HG03103 (cell line): ENCODE results near the gene SIX5.

Source experiments
- ATAC-seq: cut with Tn5 transposase; IDR thresholded peaks from one replicate; pipeline ENCODE4 v1.9.1; 2021; ENCODE audit warnings: low read depth; ENCODE audit not compliant: unreplicated experiment

SIX5 gene

GRCh38 chr19:45793178-45793564 lies 24.1 kb upstream of the SIX5 start:
- ATAC-seq: no peak

- ATAC-seq: peak; percentile 95
These were observed 23.6 kb upstream of the SIX5 start, which contains the start of gene DMWD for GRCh38 chr19:45792470-45793177. Gene DMWD (minus strand): TSS chr19:45792845. CDS start chr19:45792756, 89 bp downstream.

- peak; percentile 8 for ATAC-seq
These were observed 22.9 kb upstream of the SIX5 start for GRCh38 chr19:45791744-45792469.

GRCh38 chr19:45790942-45791341 lies 21.9 kb upstream of the SIX5 start:
- no peak for ATAC-seq

- no peak for ATAC-seq
These were observed 20.2 kb upstream of the SIX5 start for GRCh38 chr19:45789035-45789786.

GRCh38 chr19:45786533-45786894 lies 17.5 kb upstream of the SIX5 start:
- ATAC-seq: no peak

- no peak for ATAC-seq
These were observed 16.9 kb upstream of the SIX5 start for GRCh38 chr19:45785781-45786532.

DNA sequence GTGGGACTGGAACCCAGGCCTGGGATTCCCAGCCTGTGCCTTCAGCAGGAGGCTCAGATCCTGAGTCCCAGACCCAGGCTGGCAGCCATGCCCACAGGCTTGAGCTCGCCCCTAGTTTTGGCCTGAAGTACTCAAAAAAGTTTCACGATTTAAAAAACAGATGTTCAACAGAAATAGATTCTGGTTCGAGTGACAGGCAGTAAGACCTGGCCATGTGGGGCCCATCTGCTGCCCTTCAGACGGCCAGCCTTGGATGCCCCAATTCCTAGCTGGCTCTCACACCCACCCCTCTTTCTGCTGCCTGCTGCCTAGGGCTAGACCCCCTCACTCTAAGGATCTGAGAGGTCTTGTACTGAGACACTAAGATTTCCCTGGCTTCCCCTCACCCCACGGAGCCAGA lies 16.0 kb upstream of the SIX5 start:
- ATAC-seq: no peak

DNA sequence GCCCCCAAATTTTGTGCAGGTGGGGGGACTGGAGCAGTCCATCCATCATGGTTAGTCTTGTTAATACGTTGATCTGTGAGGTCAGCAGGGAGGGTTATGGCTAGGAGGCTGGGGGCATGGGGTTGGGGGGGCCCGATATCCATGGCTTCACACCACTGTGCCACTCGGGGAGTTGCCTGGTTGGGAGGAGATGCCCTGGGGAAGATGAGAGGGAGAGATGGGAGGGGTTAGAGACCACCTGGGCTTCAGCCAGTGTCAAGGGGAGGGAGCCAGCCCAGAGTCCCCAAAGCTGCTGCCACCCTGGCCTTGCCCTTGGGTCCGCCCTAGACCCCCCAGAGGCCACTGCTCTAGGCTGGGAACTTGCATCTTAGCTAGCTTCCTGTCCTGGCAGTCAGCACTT lies 15.0 kb upstream of the SIX5 start:
- no peak for ATAC-seq

GRCh38 chr19:45782820-45783785 lies 14.1 kb upstream of the SIX5 start:
- ATAC-seq: no peak

DNA sequence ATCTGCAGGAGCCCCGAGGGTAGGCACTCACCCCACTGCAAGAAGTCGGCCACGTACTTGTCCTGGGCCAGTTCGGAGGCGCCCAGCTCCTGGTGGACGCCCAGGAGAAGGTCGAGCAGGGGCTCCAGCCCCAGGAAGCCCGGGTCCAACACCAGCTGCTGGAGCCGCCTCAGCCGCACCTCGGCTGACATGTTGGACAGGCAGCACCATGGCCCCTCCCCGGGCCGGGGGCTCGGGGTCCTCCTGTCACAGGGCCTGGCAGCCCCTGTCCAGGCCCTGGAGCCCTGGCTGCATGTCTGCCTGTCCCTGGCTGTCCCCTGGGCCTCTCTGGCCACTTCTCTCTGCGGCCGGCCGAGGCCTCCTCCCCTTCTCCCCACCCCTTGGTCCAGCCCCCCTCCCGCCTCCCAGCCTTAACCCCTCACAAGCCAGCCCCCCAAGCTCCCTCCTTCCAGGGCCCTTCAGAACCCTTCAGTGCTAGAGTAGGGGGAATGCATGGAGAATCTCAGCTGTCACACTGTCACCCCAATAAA lies 13.2 kb upstream of the SIX5 start, which contains the start of gene DMPK:
TSS of gene DMPK (minus strand) at position 329 of the 530 bp plus-strand sequence. CDS start at position 191, 138 bp downstream.
- no peak for ATAC-seq

DNA sequence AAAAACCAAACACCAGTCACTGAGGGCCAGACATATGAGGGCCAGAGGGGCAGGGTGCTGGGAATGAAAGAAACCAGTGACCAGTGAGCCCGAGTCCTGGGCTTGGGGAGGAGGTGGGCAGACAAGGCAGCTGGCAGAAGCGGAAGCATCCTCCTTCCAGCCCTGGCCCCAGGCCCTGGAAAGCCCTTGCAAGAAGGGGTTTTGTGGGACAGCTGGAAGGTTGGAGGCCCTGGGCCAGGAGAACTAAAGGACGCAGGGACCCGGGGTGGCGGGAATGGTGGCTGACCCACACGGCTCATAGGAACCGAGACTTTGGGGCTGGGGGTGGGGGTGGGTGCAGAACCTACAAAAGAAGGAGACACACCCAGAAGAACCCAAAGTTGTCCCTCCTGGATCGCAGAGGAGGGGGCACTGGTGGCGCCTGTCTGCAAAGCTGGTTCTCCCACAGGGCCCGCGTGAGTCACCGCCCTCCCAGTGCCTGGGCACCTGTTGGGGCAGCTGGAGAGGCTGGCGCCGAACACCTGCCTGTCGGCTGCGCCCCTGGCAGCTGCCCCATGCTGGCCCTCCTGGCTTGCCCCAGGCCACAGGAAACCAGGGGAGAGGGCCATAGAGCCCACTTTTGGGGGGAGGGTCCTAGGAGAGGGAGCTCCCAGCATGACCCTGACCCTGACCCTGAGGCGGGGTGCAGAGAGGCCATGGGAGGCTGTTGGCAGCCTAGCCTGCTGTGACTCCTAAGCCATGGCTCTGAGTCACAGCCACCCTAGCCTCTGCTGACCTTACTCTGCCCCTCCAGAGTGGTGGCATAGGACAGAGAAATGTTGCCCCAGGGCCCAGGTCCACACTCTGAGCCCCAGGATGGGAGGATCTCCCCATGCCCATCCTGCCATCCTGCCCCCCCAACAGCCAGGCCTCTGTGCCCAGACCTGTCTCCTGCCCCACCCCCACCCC lies 12.4 kb upstream of the SIX5 start:
- ATAC-seq: no peak

DNA sequence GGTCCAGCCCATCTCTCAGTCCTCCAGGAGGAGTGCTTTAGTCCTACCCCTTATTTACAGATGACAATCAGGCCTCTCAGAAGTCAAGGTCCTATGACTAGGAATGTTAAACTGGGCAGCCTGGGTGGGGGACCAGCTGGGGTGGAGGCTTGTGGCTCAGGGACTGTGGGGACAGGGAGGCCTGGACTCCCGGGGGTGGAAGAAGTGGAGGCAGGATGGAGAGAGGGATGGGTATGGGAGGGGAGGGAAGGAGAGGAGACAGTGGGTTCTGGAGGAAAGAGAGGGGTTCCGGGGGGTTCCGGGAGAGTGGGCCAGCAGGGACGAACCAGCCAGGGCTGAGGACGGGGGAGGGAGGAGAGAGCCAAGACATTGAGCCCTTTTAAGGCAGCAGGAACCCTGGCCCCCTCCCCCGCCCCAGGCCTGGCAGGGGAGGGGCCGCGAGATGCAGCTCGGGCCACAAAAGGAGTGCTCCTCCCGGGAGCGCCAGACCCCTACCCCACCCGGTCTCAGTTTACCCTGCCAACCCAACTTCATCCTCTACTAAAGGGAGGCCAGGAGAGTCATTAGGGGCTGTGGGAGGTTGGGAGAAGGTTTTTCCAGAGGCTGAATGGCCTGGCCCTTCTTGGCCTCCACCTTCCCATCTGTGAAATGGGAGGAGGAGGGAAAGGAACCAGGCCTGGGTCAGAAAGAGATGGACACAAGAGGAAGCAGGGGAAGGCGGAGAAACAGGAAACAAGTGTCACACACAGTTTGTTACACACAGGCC lies 11.6 kb upstream of the SIX5 start:
- ATAC-seq: no peak

- no peak for ATAC-seq
These were observed 11.0 kb upstream of the SIX5 start for GRCh38 chr19:45780146-45780447.

DNA sequence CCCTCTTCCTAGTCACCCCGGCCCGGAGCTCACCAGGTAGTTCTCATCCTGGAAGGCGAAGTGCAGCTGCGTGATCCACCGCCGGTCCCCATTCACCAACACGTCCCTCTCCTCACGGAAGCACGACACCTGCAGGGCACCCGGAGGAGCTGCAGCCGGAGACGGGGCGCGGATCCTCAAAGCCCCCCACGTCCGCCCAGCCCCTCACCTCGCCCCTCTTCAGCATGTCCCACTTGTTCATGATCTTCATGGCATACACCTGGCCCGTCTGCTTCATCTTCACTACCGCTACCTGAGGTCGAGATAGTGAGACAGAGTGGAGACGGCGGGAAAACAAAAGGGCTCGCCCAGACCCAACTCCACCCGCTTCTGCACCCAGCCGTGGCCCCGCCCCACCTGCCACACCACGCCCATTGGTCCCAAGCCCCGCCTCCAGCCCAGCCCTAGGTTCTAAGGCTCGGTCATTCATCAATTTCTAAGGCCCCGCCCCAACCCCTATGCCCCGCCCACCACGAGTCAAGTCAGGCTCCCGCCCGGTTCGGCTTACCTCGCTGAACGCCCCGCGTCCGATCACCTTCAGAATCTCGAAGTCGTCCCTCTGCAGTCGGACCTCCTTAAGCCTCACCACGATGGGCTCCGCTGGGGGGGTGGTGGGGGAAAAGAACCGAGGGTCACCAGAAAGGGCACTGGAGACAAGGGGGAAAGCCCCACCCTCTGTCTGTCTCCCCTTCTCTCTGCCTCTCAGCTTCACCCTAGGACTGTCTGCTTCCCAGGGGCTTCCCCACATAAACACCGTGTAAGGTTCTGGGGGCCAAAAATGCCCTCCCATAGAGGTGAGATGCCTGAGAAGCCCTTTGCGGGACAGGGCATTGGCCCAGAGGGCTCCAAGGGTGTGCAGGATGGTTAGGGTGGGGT lies 10.4 kb upstream of the SIX5 start:
- ATAC-seq: peak; percentile 67

DNA sequence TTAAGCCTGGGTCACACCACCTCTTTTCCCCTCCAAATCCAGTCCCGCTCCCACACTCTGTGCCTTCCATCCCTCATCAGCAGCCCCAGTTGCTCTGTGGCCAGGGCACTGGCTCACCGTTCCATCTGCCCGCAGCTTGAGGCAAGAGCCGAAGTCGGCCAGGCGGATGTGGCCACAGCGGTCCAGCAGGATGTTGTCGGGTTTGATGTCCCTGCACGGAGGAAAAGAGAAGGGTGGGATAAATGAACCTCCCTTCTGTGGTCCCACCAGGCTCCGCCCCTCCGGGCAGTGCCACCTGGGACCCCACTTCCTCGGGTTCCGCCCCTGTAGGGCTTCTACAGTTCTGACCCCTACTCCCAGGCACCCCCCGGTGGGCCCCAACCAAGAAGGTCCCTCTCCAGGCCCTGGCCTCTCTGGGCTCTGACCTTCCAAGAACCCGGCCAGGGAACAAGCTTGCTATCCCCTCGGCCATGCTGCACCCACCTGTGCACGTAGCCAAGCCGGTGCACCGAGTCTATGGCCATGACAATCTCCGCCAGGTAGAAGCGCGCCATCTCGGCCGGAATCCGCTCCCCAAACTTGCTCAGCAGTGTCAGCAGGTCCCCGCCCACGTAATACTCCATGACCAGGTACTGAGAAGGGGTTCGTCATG lies 9.1 kb upstream of the SIX5 start:
- ATAC-seq: no peak
